HCT116 (cell line): ENCODE measurements around the gene ZNF148. TPM values are rescaled to one million over a fixed set of nuclear protein-coding genes. Genes with fewer than 3 reads are reported as not detected.

Experiments used
- ATAC-seq: fragments of 200-7000 bp; cut with Tn5 transposase; 2 replicates; pipeline ENCODE4 v1.9.1; 2020; ENCODE audit warnings: mild to moderate bottlenecking, moderate library complexity
- BruUV-seq: library from RNA; stranded (reverse); fragments of 400-500 nt; replicated peaks from 2 replicates; lab custom pipeline; 2021; lab: Mats Ljungman, UMichigan
- CTCF ChIA-PET: fragments of 300-600 bp; sonication (Branson Sonifier 250); formaldehyde crosslinking; loops from one replicate; lab custom pipeline; 2021; ENCODE audit warnings: antibody characterized with exemption; lab: Charles Lee
- POLR2A ChIA-PET: fragments of 300-600, 350-600 bp; sonication (Branson Sonifier 250); formaldehyde crosslinking; loops from one replicate; lab custom pipeline; 2021; ENCODE audit warnings: antibody characterized with exemption; lab: Charles Lee
- RAD21 ChIA-PET, 2 experiments: fragments of 300-600 bp; sonication (Branson Sonifier 250); formaldehyde crosslinking; loops; one replicate each; lab custom pipeline; 2023; ENCODE audit warnings: low total read pairs in 2 of 2; ENCODE audit not compliant: uncharacterized antibody in 2 of 2, unreplicated experiment in 2 of 2, low non-redundant PET in 1 of 2; lab: Charles Lee
- DNase-seq: peaks from one replicate; pipeline ENCODE4 v3.0.0-alpha.2; 2010; ENCODE audit warnings: low read depth, low spot score
- H2AFZ ChIP-seq: fragments of 200-600 bp; shearing (Covaris generic), sonication (generic); 2 replicates; pipeline ENCODE4 v1.6.1; 2017; ENCODE audit warnings: low read depth, mixed run types, mixed read lengths, antibody characterized with exemption, low read length; ENCODE audit not compliant: poor library complexity, severe bottlenecking
- H3K27ac ChIP-seq: 2 replicates; pipeline ENCODE4 v1.5.1; 2012; ENCODE audit warnings: low read depth, low read length
- H3K27me3 ChIP-seq: fragments of 200-600 bp; sonication (generic); 2 replicates; pipeline ENCODE4 v1.6.1; 2016; ENCODE audit warnings: mixed run types, low read length, mixed read lengths; ENCODE audit not compliant: insufficient read depth
- H3K36me3 ChIP-seq, 2 experiments: fragments of 200-500 bp in 1 of 2; fragments of 200-600 bp in 1 of 2; sonication (Bioruptor generic) in 1 of 2; sonication (generic) in 1 of 2; 2 replicates each; pipeline versions ENCODE4 v1.5.1 to v1.6.1; 2014 to 2016; ENCODE audit warnings: low read length in 2 of 2, inconsistent platforms in 1 of 2, mixed read lengths in 1 of 2, mixed run types in 1 of 2; ENCODE audit not compliant: insufficient read depth in 2 of 2, control insufficient read depth in 1 of 2
- H3K4me1 ChIP-seq, 2 experiments: fragments of 200-600 bp in 1 of 2; sonication (generic) in 1 of 2; 2 replicates each; pipeline versions ENCODE4 v1.5.1 to v1.6.1; 2012 to 2017; ENCODE audit warnings: low read length in 2 of 2, inconsistent platforms in 1 of 2, mild to moderate bottlenecking in 1 of 2, mixed read lengths in 1 of 2, mixed run types in 1 of 2, moderate library complexity in 1 of 2; ENCODE audit not compliant: insufficient read depth in 2 of 2, control insufficient read depth in 1 of 2
- H3K4me2 ChIP-seq: fragments of 200-600 bp; sonication (generic); 2 replicates; pipeline ENCODE4 v1.6.1; 2017; ENCODE audit warnings: mixed run types, low read length, mixed read lengths
- H3K4me3 ChIP-seq, 2 experiments: fragments of 200-600 bp in 1 of 2; sonication (generic) in 1 of 2; replicated peaks in 1 of 2; 2 replicates each; pipeline ENCODE4 v1.5.1; 2011 to 2016; ENCODE audit warnings: low read length in 2 of 2, control low read depth in 1 of 2, low read depth in 1 of 2, mild to moderate bottlenecking in 1 of 2, mixed read lengths in 1 of 2, mixed run types in 1 of 2
- H3K79me2 ChIP-seq: fragments of 200-600 bp; sonication (generic); 2 replicates; pipeline ENCODE4 v1.6.1; 2017; ENCODE audit warnings: mild to moderate bottlenecking, mixed run types, low read length, moderate library complexity, mixed read lengths; ENCODE audit not compliant: insufficient read depth
- H3K9ac ChIP-seq: fragments of 200-600 bp; sonication (generic); 2 replicates; pipeline ENCODE4 v1.6.1; 2016; ENCODE audit warnings: low read length, mixed read lengths
- H3K9me2 ChIP-seq: fragments of 200-600 bp; sonication (generic), shearing (Covaris generic); 2 replicates; pipeline ENCODE4 v1.6.1; 2017; ENCODE audit warnings: mixed run types, mild to moderate bottlenecking, moderate library complexity; ENCODE audit not compliant: insufficient read depth
- H3K9me3 ChIP-seq, 2 experiments: fragments of 200-500 bp in 1 of 2; fragments of 200-600 bp in 1 of 2; sonication (Bioruptor generic) in 1 of 2; sonication (generic) in 1 of 2; 2 replicates each; pipeline ENCODE4 v1.6.1; 2014 to 2017; ENCODE audit warnings: low read length in 2 of 2, mixed read lengths in 2 of 2, inconsistent platforms in 1 of 2, low read depth in 1 of 2, mild to moderate bottlenecking in 1 of 2, mixed run types in 1 of 2, moderate library complexity in 1 of 2; ENCODE audit not compliant: control insufficient read depth in 1 of 2, insufficient read depth in 1 of 2
- H4K20me1 ChIP-seq: fragments of 200-600 bp; sonication (generic), shearing (Covaris generic); 2 replicates; pipeline ENCODE4 v1.6.1; 2017; ENCODE audit warnings: mixed run types, mild to moderate bottlenecking, moderate library complexity; ENCODE audit not compliant: insufficient read depth
- ATF3 ChIP-seq: IDR thresholded peaks from 2 replicates; pipeline ENCODE4 v1.6.1; 2012
- CBX3 ChIP-seq: IDR thresholded peaks from 2 replicates; pipeline ENCODE4 v1.6.1; 2012; ENCODE audit warnings: low read depth
- EZH2phosphoT487 ChIP-seq: fragments of 200-600 bp; IDR thresholded peaks from 2 replicates; pipeline ENCODE4 v1.6.1; 2018; ENCODE audit warnings: antibody characterized with exemption, borderline replicate concordance
- FOSL1 ChIP-seq: IDR thresholded peaks from 2 replicates; pipeline ENCODE4 v1.6.1; 2012; ENCODE audit warnings: low read depth
- JUND ChIP-seq: IDR thresholded peaks from 2 replicates; pipeline ENCODE4 v1.6.1; 2012
- POLR2A ChIP-seq: IDR thresholded peaks from 2 replicates; pipeline ENCODE4 v1.7.0; 2011; ENCODE audit warnings: borderline replicate concordance; ENCODE audit not compliant: insufficient read depth, insufficient read length; ENCODE audit errors: extremely low read depth
- POLR2AphosphoS5 ChIP-seq: IDR thresholded peaks from 2 replicates; pipeline ENCODE4 v1.6.1; 2011; ENCODE audit warnings: mild to moderate bottlenecking, low read depth, low read length, moderate library complexity
- RAD21 ChIP-seq: IDR thresholded peaks from 2 replicates; pipeline ENCODE4 v1.6.1; 2012; ENCODE audit warnings: low read depth, mild to moderate bottlenecking
- SIN3A ChIP-seq: IDR thresholded peaks from 2 replicates; pipeline ENCODE4 v1.6.1; 2012; ENCODE audit warnings: low read depth
- SP1 ChIP-seq: IDR thresholded peaks from 2 replicates; pipeline ENCODE4 v1.6.1; 2012; ENCODE audit warnings: low read depth
- SRF ChIP-seq: IDR thresholded peaks from 2 replicates; pipeline ENCODE4 v1.6.1; 2012; ENCODE audit warnings: low read depth
- TCF7L2 ChIP-seq: IDR thresholded peaks from 2 replicates; pipeline ENCODE4 v1.7.0; 2011; ENCODE audit warnings: borderline replicate concordance, inconsistent platforms; ENCODE audit not compliant: insufficient read depth, insufficient read length; ENCODE audit errors: extremely low read depth
- YY1 ChIP-seq: IDR thresholded peaks from 2 replicates; pipeline ENCODE4 v1.6.1; 2011; ENCODE audit warnings: low read length, low read depth, moderate library complexity, mild to moderate bottlenecking; ENCODE audit not compliant: insufficient replicate concordance; ENCODE audit errors: extremely low read depth
- ZFX ChIP-seq: fragments of 450-650 bp; IDR thresholded peaks from 2 replicates; pipeline ENCODE4 v1.6.1; 2017
- ZNF274 ChIP-seq: fragments of 200-500 bp; sonication (Bioruptor generic); IDR thresholded peaks from 2 replicates; pipeline ENCODE4 v1.6.1; 2014; ENCODE audit warnings: mild to moderate bottlenecking, low read depth, low read length, inconsistent platforms
- intact Hi-C: fragments of 100-400 bp; cut with micrococcal nuclease; formaldehyde crosslinking; loops from 2 replicates; pipeline ENCODE4 v1.10.0; 2022
- total RNA-seq: library from RNA; stranded (reverse); gene quantifications from one replicate; pipeline ENCODE4 v1.2.1, GENCODE V29; 2021; ENCODE audit not compliant: unreplicated experiment
- TF ChIP-seq, protein P1 (sequence below): IDR thresholded peaks from 2 replicates; pipeline ENCODE4 v1.6.1; 2012; ENCODE audit warnings: low read depth
- TF ChIP-seq, protein P2 (sequence below): IDR thresholded peaks from 2 replicates; pipeline ENCODE4 v1.6.1; 2011; ENCODE audit warnings: mild to moderate bottlenecking, low read length, moderate library complexity; ENCODE audit not compliant: insufficient replicate concordance; ENCODE audit errors: extremely low read depth
- TF ChIP-seq, protein P3 (sequence below): IDR thresholded peaks from 2 replicates; pipeline ENCODE4 v1.6.1; 2012

ZNF148 gene
- total RNA-seq, 1 experiment from 2014 or later, result 35.0 TPM

DNA sequence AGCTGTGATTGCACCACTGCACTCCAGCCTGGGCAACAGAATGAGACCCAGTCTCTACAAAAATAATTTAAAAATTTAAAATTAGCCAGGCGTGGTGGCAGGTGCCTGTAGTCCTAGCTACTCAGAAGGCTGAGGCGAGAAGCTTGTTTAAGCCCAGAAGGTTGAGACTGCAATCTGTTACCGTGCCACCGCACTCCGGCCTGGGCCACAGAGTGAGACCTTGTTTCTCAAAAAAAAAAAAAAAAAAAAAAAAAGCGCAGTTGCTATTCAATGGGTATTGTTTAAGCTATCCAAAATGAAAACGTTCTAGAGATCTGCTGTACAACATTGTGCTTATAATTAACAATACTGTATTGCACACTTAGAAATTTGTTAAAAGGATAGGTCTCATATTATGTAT lies 24.0 kb downstream of the ZNF148 start:
- peaks cover 100% of the 10 kb centered on the region for H3K79me2 ChIP-seq
- no peak overlapping the region for H3K4me2 ChIP-seq
- no TSS peak for BruUV-seq
- ChIA-PET RAD21 (no interaction called here), POLR2A (no interaction called here), CTCF (no interaction called here)
- ATAC-seq (no peak), DNase-seq (no peak)
- intact Hi-C loops, result no loop called here
- H3K9me2 ChIP-seq, result no peaks in the 10 kb centered on the region
- H3K27me3 ChIP-seq, result no peaks in the 10 kb centered on the region
- H2AFZ ChIP-seq, result no peak overlapping the region
- TF ChIP-seq POLR2A (no peak), SIN3A (no peak), ZNF274 (no peak), EZH2phosphoT487 (no peak), JUND (no peak), CBX3 (no peak), SRF (no peak), FOSL1 (no peak), ZFX (no peak), YY1 (no peak), SP1 (no peak), TCF7L2 (no peak), RAD21 (no peak), ATF3 (no peak), POLR2AphosphoS5 (no peak)
- TF ChIP-seq, protein P1, sequence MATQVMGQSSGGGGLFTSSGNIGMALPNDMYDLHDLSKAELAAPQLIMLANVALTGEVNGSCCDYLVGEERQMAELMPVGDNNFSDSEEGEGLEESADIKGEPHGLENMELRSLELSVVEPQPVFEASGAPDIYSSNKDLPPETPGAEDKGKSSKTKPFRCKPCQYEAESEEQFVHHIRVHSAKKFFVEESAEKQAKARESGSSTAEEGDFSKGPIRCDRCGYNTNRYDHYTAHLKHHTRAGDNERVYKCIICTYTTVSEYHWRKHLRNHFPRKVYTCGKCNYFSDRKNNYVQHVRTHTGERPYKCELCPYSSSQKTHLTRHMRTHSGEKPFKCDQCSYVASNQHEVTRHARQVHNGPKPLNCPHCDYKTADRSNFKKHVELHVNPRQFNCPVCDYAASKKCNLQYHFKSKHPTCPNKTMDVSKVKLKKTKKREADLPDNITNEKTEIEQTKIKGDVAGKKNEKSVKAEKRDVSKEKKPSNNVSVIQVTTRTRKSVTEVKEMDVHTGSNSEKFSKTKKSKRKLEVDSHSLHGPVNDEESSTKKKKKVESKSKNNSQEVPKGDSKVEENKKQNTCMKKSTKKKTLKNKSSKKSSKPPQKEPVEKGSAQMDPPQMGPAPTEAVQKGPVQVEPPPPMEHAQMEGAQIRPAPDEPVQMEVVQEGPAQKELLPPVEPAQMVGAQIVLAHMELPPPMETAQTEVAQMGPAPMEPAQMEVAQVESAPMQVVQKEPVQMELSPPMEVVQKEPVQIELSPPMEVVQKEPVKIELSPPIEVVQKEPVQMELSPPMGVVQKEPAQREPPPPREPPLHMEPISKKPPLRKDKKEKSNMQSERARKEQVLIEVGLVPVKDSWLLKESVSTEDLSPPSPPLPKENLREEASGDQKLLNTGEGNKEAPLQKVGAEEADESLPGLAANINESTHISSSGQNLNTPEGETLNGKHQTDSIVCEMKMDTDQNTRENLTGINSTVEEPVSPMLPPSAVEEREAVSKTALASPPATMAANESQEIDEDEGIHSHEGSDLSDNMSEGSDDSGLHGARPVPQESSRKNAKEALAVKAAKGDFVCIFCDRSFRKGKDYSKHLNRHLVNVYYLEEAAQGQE, result no peak
- TF ChIP-seq, protein P2, sequence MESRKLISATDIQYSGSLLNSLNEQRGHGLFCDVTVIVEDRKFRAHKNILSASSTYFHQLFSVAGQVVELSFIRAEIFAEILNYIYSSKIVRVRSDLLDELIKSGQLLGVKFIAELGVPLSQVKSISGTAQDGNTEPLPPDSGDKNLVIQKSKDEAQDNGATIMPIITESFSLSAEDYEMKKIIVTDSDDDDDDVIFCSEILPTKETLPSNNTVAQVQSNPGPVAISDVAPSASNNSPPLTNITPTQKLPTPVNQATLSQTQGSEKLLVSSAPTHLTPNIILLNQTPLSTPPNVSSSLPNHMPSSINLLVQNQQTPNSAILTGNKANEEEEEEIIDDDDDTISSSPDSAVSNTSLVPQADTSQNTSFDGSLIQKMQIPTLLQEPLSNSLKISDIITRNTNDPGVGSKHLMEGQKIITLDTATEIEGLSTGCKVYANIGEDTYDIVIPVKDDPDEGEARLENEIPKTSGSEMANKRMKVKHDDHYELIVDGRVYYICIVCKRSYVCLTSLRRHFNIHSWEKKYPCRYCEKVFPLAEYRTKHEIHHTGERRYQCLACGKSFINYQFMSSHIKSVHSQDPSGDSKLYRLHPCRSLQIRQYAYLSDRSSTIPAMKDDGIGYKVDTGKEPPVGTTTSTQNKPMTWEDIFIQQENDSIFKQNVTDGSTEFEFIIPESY, result no peak
- TF ChIP-seq, protein P3, sequence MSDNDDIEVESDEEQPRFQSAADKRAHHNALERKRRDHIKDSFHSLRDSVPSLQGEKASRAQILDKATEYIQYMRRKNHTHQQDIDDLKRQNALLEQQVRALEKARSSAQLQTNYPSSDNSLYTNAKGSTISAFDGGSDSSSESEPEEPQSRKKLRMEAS, result no peak
- H3K9me3 ChIP-seq, result no peaks in the 10 kb centered on the region
- no peak overlapping the region for H3K27ac ChIP-seq
- no peak overlapping the region for H3K4me3 ChIP-seq
- peaks cover 17% of the 10 kb centered on the region; the same call in 1 of the 2 replicates for H4K20me1 ChIP-seq
- H3K9ac ChIP-seq, result no peak overlapping the region
- H3K36me3 ChIP-seq, result no peaks in the 10 kb centered on the region
- peaks cover 0 to 4% of the 10 kb centered on the region in 2 experiments; a peak in 1 of 4 replicates for H3K4me1 ChIP-seq
